Measurements from ENCODE around the gene NPLOC4.

Gene NPLOC4

GRCh38 chr17:81564778-81565177 is 72.1 kb downstream of the NPLOC4 start:
- DNase-seq: no peak

GRCh38 chr17:81563861-81564586 is 72.9 kb downstream of the NPLOC4 start:
- DNase-seq: no peak

GRCh38 chr17:81561494-81561885 is 75.4 kb downstream of the NPLOC4 start:
- DNase-seq: no peak

- no peak for DNase-seq
These were observed 77.7 kb downstream of the NPLOC4 start for GRCh38 chr17:81558941-81559806.

GRCh38 chr17:81558115-81558468 is 78.8 kb downstream of the NPLOC4 start:
- DNase-seq: no peak

- DNase-seq: no peak
These were observed 79.4 kb downstream of the NPLOC4 start for GRCh38 chr17:81557276-81558114.

- no peak for DNase-seq
These were observed 80.0 kb downstream of the NPLOC4 start for GRCh38 chr17:81556863-81557262.

- DNase-seq: no peak
These were observed 80.7 kb downstream of the NPLOC4 start for GRCh38 chr17:81556175-81556691.

- peak; percentile 33 for DNase-seq
These were observed 83.2 kb downstream of the NPLOC4 start for GRCh38 chr17:81553616-81554181.

GRCh38 chr17:81553018-81553615 is 83.8 kb downstream of the NPLOC4 start:
- peak; percentile 70 for DNase-seq

- DNase-seq: peak; percentile 66
These were observed 84.5 kb downstream of the NPLOC4 start, which contains the start of gene FAAP100 for GRCh38 chr17:81552244-81553017. Gene FAAP100, minus strand, starts transcription at chr17:81552353. Its CDS starts 23 bp downstream, at chr17:81552330.

- no peak for DNase-seq
These were observed 85.3 kb downstream of the NPLOC4 start for GRCh38 chr17:81551458-81552243.

GRCh38 chr17:81550830-81551457 is 86.0 kb downstream of the NPLOC4 start:
- DNase-seq: no peak

- no peak for DNase-seq
These were observed 86.6 kb downstream of the NPLOC4 start for GRCh38 chr17:81550285-81550684.

GRCh38 chr17:81549826-81550225 is 87.1 kb downstream of the NPLOC4 start:
- DNase-seq: no peak

- no peak for DNase-seq
These were observed 87.8 kb downstream of the NPLOC4 start for GRCh38 chr17:81549031-81549557.

- DNase-seq: no peak
These were observed 89.3 kb downstream of the NPLOC4 start for GRCh38 chr17:81547614-81547982.

GRCh38 chr17:81546906-81547613 is 89.9 kb downstream of the NPLOC4 start:
- DNase-seq: no peak

Measured in effector CD8-positive, alpha-beta T cell (primary cell).